H1 (cell line): ENCODE results near the gene OMP.

Experiments
- CTCF ChIP-seq, 3 experiments: IDR thresholded peaks; 1 replicate in 2 of 3; 2 replicates in 1 of 3; pipeline versions ENCODE4 v1.5.1 to v1.6.1; 2011; ENCODE audit warnings: low read length in 3 of 3, mild to moderate bottlenecking in 3 of 3, inconsistent platforms in 2 of 3, low read depth in 1 of 3, moderate library complexity in 1 of 3; ENCODE audit not compliant: insufficient read depth in 1 of 3; ENCODE audit errors: control extremely low read depth in 1 of 3
- MAX ChIP-seq: IDR thresholded peaks from 2 replicates; pipeline ENCODE4 v1.6.1; 2012; ENCODE audit warnings: inconsistent platforms

GRCh38 chr11:77148963-77149715 lies 46.5 kb downstream of the OMP start:
- TF ChIP-seq CTCF (IDR thresholded peaks at IDR 0.05; ENCODE audit: control extremely low read depth in 1 of 3, insufficient read depth in 1 of 3, low read depth in 1 of 3, low read length in 3 of 3) (no peak), MAX (no peak)
